ENCODE measurements around the gene NALCN. TPM values are rescaled to one million over a fixed set of nuclear protein-coding genes. Genes with fewer than 3 reads are reported as not detected.

Gene NALCN
- total and polyA plus RNA-seq, 8 donors: 0.51 to 5.1 (median 2.0) TPM

DNA sequence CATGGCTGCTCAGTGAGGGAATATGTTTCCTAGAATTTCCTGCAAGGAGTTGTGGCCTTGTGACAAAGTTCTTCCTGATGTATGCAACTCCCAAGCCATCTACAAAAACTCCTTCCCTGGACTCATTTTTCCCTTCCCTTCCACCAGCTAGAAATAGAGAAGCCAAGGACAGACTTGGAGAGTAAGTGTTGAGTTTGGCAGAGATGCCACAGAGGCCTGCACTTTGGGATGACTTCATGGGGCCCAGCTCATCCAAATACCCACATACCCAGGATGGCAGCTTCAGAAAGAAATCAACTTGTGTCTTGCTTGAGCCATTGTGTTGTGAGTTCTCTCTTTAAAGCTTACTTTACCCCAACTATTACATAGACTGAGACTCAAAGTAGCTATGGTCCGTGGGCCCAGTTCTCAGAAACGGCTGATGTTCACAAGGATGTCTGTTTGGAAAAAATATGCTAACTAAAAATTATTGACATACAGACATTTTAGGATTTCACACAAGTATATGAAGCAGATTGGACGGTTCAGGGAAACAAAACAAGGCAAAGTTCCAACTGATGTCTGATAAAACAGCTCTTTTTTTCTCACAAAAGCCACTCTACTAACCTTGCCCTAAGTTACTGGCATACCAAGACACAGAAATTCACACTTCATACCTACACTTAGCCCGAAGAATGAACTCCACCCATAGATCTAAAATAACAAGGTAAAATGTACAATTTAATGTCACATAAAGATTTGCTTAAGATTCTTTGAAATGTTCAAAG is 107.9 kb downstream of the NALCN start:
- TF ChIP-seq, protein P1, sequence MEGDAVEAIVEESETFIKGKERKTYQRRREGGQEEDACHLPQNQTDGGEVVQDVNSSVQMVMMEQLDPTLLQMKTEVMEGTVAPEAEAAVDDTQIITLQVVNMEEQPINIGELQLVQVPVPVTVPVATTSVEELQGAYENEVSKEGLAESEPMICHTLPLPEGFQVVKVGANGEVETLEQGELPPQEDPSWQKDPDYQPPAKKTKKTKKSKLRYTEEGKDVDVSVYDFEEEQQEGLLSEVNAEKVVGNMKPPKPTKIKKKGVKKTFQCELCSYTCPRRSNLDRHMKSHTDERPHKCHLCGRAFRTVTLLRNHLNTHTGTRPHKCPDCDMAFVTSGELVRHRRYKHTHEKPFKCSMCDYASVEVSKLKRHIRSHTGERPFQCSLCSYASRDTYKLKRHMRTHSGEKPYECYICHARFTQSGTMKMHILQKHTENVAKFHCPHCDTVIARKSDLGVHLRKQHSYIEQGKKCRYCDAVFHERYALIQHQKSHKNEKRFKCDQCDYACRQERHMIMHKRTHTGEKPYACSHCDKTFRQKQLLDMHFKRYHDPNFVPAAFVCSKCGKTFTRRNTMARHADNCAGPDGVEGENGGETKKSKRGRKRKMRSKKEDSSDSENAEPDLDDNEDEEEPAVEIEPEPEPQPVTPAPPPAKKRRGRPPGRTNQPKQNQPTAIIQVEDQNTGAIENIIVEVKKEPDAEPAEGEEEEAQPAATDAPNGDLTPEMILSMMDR (IDR thresholded peaks at IDR 0.05): no peak
- FAIRE-seq: no peak
- ATAC-seq: no peak
- WGBS, 2 donors: 71 to 78% methylated on average over 4 of the region's 4 CpGs
- intact Hi-C loops (cut with DNase I): no loop called here
- Histone ChIP-seq H3K4me1 (no peaks in the 10 kb centered on the region), H3K4me3 (no peak overlapping the region), H3K27ac (no peak overlapping the region), H3K9me3 (no peaks in the 10 kb centered on the region), H3K36me3 (no peaks in the 10 kb centered on the region), H3K27me3 (no peaks in the 10 kb centered on the region)
- DNase-seq: no peak

DNA sequence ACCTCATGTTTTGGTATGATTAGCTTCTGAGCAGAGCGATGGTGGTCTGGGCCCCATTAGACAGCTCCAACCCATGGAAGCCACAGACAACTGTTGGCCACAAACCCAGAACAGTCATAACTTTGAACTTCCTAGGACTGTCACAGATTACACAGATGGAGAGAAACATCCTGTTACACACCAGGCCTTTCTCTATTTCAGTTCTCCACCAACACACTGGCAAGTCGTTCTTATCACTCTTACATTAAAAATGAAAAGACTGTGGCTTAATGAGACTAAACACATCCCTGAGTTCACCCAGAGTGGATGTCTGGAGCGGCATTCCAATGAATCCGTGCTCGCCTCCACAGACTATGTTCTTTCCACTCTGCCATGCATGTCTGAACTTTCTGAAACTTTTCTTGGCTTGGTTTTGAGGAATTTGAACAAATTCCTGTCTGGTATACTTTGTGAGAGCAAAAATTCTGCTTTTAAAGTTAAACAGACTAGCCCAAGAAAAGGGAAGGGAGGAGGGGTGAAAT is 109.1 kb downstream of the NALCN start:
- no peak overlapping the region for H3K27ac ChIP-seq
- TF ChIP-seq, protein P1 (IDR thresholded peaks at IDR 0.05): no peak
- intact Hi-C loops (cut with DNase I): no loop called here
- H3K36me3 ChIP-seq: no peaks in the 10 kb centered on the region
- DNase-seq (no peak), FAIRE-seq (no peak), ATAC-seq (peak in 1 of 4 donors; percentile 62)
- no peaks in the 10 kb centered on the region for H3K27me3 ChIP-seq
- H3K9me3 ChIP-seq: no peaks in the 10 kb centered on the region
- no peak overlapping the region for H3K4me3 ChIP-seq
- no peaks in the 10 kb centered on the region for H3K4me1 ChIP-seq
- WGBS, 2 donors: 78 to 86% methylated on average over 5 of the region's 5 CpGs

DNA sequence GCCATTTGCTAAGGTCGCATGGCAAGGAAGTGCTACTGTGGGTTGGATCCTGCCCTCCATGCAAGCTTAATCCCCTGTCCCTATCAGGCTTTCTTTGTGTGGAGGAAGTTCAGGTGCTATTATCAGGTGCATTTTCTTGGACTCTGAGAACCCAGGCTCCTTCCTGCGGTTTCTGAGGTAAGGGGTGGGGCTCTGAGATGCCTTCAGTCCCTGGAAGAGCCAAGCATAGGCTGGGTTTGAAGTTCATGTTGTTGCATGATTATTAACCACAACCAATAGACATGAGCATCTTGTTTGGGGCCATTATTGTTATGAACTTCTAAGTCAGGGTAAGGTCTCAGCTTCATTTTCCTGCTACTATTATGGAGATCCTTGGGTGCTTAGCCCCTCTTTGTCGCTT is 109.5 kb downstream of the NALCN start:
- Histone ChIP-seq H3K27me3 (no peaks in the 10 kb centered on the region), H3K27ac (no peak overlapping the region), H3K9me3 (no peaks in the 10 kb centered on the region), H3K4me1 (no peaks in the 10 kb centered on the region), H3K36me3 (no peaks in the 10 kb centered on the region), H3K4me3 (no peak overlapping the region)
- no peak for FAIRE-seq
- 87 to 92% methylated on average over 3 of the region's 3 CpGs for WGBS, 2 donors
- no peak for DNase-seq
- intact Hi-C loops (cut with DNase I): no loop called here
- no peak for ATAC-seq
- TF ChIP-seq, protein P1 (IDR thresholded peaks at IDR 0.05): no peak

DNA sequence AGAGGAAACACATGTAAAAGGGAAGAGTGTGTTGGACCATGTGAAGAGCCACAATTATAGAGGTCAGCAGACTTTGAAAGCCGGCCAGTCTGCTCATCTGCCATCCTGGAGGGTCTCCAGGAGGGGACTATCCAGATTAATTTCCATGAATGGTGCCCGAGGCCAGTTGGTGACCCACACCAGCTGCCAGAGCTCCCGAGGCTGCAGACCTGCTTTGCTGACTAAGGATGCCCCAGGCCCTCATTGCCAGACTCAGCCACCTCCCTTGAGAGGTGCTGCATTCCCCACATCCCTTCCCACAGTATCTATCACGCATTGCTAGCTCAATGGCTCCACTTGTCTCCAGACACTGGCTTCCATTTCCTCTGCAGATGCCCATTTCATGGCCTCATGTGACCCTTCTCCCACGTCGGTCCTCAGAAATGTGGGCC is 110.3 kb downstream of the NALCN start:
- no peak for FAIRE-seq
- intact Hi-C loops (cut with DNase I): no loop called here
- no peak overlapping the region for H3K27ac ChIP-seq
- H3K36me3 ChIP-seq: no peaks in the 10 kb centered on the region
- TF ChIP-seq, protein P1 (IDR thresholded peaks at IDR 0.05): no peak
- no peak for ATAC-seq
- H3K4me1 ChIP-seq: no peaks in the 10 kb centered on the region
- DNase-seq: peak in 1 of 6 donors; percentile 26
- H3K9me3 ChIP-seq: no peaks in the 10 kb centered on the region
- WGBS, 2 donors: 83 to 86% methylated on average over 6 of the region's 6 CpGs
- no peaks in the 10 kb centered on the region for H3K27me3 ChIP-seq
- no peak overlapping the region for H3K4me3 ChIP-seq

DNA sequence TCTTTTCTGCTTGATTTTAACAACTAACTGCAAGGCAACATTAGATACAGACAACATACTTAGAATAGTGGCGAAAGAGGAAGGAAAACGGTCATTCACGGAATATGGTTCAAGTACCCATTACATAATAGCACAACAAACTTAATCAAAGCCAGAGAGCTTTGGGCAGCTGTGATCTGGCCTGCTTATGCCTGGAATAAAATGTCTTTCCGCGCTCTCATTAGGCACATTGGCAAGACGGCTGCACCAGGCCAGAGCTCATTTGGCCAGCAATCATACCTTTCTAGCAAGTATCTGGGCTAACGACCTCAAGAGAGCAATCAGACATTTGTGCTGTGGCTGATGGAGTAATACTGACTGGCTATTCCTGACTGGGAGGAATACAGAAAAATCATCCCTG is 112.8 kb downstream of the NALCN start:
- FAIRE-seq (no peak), DNase-seq (no peak), ATAC-seq (peak in 2 of 4 donors; percentile 11 to 34)
- TF ChIP-seq, protein P1 (IDR thresholded peaks at IDR 0.05): no peak
- Histone ChIP-seq H3K4me3 (no peak overlapping the region), H3K9me3 (no peaks in the 10 kb centered on the region), H3K27me3 (no peaks in the 10 kb centered on the region), H3K4me1 (no peaks in the 10 kb centered on the region), H3K36me3 (no peaks in the 10 kb centered on the region), H3K27ac (no peak overlapping the region)
- intact Hi-C loops (cut with DNase I): no loop called here
- 83 to 86% methylated on average over 7 of the region's 7 CpGs for WGBS, 2 donors

All from pancreas (tissue), 10 donors.